Measurements from ENCODE around the gene TEX26. TPM values are rescaled to one million over a fixed set of nuclear protein-coding genes. Genes with fewer than 3 reads are reported as not detected.

The TEX26 gene
- polyA plus RNA-seq (ENCODE audit: insufficient read depth in 1 of 5, insufficient read length in 5 of 5, low replicate concordance in 1 of 5): 1 to 10 TPM in 4 of 5 donors, under 1 TPM in 1; 0.57 to 3.3 (median 1.6) TPM
- long read RNA-seq, donor 1: 0 reads
- long read RNA-seq, donor 2: 0 reads
- long read RNA-seq, donor 3: 0 reads
- long read RNA-seq, donor 4: 0 reads
- long read RNA-seq, donor 5: 0 reads
- long read RNA-seq, donor 6: 0 reads
- long read RNA-seq, donor 7: 0 reads
- long read RNA-seq, donor 8: 0 reads

- peak in 1 of 2 donors; percentile 26 for DNase-seq
Observed at GRCh38 chr13:30932481-30933353, at the start of gene TEX26. Gene TEX26 (plus strand): TSS chr13:30932656. CDS start chr13:30932716, 60 bp downstream.

DNA sequence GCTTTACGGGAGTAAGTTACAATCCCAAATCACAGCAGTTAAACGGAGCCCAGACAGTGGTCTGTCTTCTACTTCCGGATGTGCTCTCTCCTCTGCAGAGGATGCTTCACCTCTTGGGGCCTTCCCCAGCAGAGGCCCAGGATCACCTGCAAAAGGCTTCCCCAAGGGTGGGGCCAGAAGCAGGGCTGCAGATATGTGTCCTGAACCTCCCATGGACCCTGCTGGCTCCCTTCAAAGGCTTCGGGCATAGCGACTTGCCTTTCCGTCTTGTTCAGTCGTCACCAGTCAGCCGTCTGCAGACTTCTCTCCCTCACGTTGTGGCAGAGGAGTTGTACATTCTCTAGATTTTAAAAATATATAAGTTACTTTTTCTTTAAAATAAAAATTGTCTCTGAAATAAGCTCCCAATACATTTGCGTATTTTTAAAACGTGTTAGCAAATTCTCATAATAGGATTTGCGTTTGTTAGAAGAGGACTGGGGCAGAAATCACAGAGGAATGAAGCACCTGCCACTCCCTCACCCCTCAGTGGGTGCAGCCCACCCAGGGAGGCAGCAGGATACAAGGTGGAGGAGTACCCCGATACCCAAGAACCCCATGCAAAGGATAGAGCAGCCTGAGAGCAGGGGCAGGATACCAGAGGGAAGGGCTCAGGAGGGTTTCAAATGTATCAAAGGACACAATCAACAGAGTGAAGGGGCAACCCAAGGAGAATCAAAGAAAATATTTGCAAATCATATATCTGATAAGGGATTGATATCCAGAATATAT is 49.3 kb upstream of the TEX26 start:
- DNase-seq: no peak

DNA sequence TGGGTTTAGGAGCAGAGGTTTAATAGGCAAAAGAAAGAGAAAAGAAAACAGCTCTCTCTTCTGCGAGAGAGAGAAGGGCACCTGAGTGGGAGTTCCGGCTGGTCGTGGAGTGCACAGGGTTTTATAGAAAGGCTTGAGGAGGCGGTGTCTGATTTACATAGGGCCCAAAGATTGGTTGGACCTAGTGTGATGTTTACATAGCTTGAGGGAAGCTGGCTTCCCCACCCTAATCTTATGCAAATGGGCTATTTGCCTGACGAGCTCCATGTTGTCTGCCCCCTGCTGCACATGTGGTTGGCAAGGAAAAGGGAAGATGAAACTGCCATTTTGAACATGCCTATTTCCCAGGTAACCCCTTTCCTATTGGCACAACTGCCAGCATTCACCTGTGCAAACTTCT is 47.9 kb upstream of the TEX26 start:
- DNase-seq: no peak

DNA sequence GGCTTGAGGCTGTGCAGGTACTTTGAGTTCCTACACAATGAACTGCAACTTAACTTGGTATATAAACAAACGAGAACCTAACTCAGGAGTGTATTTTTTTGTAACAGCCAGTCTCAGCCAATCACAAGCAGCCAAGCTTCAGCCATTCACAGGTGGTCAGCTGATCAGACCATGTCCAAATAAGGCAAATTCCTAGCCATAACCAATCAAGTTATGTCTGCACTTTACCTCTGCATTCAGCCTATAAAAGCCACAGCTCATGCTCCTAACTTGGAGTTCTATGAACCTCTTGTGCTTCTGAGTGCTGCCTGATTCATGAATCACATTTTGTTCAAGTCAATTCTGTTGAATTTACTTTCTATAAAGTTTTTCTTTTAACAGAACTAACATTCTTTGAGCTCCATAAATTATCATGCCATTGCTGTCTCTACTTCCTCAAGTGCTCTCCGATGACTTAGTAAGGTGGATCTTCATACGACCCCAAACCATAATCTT is 43.2 kb upstream of the TEX26 start:
- no peak for DNase-seq

DNA sequence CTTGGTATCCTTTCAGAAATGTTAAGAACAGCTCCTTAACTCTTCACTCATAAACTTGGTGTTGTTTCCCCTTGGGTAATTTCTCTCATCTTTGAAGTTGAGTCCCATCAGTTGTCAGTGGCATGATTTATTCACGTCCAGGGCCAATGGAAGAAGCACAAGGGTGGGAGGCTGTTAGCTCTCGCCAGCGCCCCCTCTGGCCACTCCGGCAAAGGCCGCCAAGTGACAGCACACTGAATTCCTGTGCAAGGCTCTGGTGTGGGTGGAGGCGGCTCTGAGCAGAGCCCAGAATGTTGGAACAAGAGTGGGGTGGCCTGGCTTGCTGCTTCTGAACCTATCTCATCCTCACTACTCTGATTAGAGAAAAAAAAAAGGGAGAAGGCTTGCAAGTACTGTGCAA is 39.5 kb upstream of the TEX26 start:
- DNase-seq: no peak

GRCh38 chr13:30895773-30896172 is 36.7 kb upstream of the TEX26 start:
- no peak for DNase-seq

DNA sequence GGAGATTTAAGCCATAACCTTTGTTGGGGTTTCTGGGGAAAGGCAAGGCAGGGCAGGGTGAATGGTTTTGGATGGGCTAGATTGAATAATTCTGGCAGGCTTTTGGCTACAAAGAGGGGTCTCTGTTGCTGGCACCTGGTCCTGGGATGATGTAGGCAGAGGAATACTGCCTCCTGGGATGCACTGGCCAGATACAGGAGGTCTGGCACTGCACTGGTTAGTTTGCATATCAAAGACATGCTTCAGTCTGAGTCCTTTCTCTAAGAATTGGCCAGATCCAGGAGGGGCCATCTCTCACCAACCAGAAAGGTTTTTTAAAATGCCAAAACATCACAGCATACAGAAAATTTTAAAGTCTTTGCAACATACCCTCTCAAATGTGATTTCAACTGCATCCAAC is 34.4 kb upstream of the TEX26 start:
- no peak for DNase-seq

- no peak for DNase-seq
Observed at GRCh38 chr13:30898678-30899241, 33.7 kb upstream of the TEX26 start.

GRCh38 chr13:30900436-30900835 is 32.0 kb upstream of the TEX26 start:
- DNase-seq: no peak

- DNase-seq: no peak
Observed at GRCh38 chr13:30900952-30901749, 31.3 kb upstream of the TEX26 start.

- DNase-seq: no peak
Observed at GRCh38 chr13:30904043-30904442, 28.4 kb upstream of the TEX26 start.

GRCh38 chr13:30905932-30906383 is 26.5 kb upstream of the TEX26 start, which contains the start of gene MEDAG:
Gene MEDAG (plus strand): TSS chr13:30906271. CDS start chr13:30906516, 245 bp downstream.
- peak in 1 of 2 donors; percentile 19 for DNase-seq

- DNase-seq: peak; percentile 17 to 27
Observed at GRCh38 chr13:30906411-30907051, 25.9 kb upstream of the TEX26 start.

GRCh38 chr13:30907121-30907861 is 25.2 kb upstream of the TEX26 start:
- peak in 1 of 2 donors; percentile 6 for DNase-seq

DNA sequence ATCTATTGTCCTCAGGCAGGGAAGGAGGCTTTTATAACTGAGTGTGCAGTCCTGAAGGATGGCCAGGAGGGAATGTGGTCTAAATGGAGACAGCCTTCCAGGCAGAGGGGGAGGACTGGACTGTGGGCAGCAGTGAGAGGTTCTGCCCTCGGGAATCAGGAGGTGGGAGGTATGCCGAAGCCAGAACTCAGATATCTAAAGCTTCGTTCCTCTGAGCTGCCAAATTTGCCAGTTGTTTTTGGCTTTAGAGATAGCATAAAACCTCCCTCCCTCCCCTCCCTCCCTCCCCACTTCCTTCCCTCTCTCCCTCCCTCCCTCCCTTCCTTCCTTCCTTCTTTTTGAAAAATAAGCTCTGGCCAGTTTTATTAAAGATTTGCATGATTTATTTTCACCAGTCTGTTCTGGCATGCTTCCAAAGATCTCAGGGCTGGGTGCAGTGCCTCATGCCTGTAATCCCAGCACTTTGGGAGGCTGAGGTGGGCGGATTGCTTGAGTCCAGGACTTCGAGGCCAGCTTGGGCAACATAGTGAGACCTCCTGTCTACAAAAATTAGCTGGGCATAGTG is 24.0 kb upstream of the TEX26 start:
- DNase-seq: no peak

- no peak for DNase-seq
Observed at GRCh38 chr13:30910676-30911075, 21.8 kb upstream of the TEX26 start.

DNA sequence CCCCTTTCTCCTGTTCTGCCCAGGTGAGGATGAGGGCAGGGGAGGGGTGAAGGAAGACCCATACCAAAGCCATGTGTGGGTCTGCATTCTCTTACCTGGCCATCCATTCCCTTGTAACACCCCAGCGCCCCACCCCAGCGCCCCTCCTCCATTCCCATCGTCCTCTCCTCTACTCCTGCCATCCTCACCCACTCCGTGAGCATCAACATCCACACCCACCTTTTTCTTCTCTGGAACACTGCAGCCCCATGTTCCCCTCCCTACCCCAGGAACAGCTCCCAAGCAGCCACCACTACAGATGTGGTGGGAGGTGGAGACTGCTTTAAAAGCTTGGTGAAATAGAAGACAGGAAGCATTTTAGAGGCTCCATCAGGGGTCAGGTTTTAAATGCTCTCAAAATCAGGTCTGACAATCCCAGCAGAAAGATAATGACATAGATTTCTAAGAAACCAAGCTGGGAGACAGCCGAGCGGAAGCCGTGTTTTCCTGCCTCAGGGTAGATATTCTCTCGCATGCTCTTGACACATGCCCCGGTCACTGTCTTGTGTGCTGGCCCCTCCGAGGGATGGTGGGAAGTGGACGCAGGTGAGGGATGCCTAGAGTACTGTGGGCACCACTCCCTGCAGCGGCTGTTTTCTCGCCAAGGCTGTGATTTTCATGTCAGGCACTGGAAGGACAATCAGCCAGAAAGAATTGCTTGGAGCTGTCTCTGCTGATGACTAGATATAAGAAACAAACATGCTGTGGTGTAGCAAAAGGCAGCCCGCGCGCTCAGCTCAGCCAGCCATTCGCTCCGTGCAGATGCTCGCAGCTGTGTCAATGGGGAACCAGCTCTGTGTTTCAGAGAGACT is 16.5 kb upstream of the TEX26 start:
- peak; percentile 16 to 32 for DNase-seq

DNA sequence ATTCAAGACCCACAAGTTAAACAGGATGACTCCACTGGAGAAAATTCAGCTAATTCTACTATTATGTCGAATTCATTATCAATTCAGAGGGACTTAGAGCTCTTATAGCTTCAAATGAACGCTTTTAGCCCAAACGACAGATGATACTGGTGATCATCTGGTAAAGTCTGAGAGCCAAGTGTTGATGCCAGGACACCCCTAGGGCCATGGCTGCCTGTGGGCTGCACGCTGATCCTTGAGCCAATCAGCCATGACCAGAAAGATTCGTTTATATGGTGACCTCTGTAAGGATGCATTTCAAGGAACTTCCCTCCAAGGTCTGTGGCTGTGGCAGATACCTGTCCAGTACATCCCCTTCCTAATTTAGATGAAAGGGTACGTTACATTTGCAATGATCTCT is 15.5 kb upstream of the TEX26 start:
- no peak for DNase-seq

Measured in right lung (tissue), 10 donors.